Measurements from ENCODE around the gene MBD5. TPM values are rescaled to one million over a fixed set of nuclear protein-coding genes. Genes with fewer than 3 reads are reported as not detected.

MBD5 gene
- total RNA-seq, 1 donor from 2014 or later, result 15.0 TPM

DNA sequence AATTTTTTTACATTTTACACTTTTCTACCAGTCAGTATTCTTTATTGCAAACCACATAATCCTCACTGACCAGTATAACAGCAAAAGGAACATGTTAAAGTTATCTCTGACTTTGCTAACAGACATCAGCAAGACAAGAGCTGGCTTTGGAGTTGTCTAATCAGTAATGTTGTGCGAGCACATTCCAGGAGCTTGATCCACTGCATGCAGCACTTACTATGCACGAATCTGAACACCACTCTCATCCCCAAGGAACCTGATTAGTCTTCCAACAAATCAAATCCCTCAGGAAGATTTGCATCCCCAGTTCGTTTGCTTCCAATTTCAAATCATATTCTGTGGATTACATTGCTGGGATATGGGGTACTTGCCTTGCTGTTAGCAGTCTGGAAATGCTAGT is 354.3 kb downstream of the MBD5 start:
- TF ChIP-seq CTCF (conservative IDR thresholded peaks at IDR 0.05; ENCODE audit: low read depth, low read length), result no peak
- DNase-seq (ENCODE audit: low read depth), result no peak
- no peak overlapping the region for H3K4me3 ChIP-seq (ENCODE audit: low read depth, low read length)

DNA sequence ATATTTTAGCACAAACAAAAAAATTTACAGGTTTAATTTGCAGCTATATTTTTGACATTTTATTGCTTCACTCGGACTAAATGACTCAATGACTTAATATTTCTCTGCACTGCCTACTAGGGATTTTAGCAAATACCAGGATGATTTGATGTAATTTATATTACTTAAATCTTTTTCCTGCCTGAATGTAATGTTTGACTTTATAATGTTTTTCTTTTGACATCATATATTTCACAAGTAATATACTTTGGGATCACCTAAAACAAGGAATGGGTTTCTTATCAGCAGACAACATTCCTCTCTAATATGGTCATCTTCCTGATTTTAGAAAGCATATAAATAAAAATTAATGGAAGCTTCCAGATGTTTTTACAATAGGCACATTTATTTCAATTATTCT is 370.4 kb downstream of the MBD5 start:
- no peak overlapping the region for H3K4me3 ChIP-seq (ENCODE audit: low read depth, low read length)
- no peak for DNase-seq (ENCODE audit: low read depth)
- no peak for TF ChIP-seq CTCF (conservative IDR thresholded peaks at IDR 0.05; ENCODE audit: low read depth, low read length)

DNA sequence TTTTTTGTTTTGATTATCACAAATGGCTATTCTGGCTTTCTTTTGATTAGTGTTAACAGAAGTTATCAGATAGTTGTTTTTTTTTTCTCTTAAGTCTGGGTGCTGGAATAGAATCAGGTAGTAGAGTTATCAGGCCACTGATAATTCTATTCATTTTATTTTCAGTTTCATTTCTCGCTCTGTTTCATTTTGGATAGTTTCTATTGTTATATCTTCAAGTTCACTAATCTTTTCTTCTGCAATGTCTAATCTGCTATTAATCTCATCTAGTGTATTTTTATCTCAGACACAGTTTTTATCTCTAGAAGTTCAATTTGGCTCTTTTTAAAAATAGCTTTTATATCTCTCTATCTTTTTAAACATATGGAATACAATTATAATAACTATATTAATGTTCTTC is 381.9 kb downstream of the MBD5 start:
- no peak overlapping the region for H3K4me3 ChIP-seq (ENCODE audit: low read depth, low read length)
- no peak for DNase-seq (ENCODE audit: low read depth)
- TF ChIP-seq CTCF (conservative IDR thresholded peaks at IDR 0.05; ENCODE audit: low read depth, low read length), result no peak

- no peak overlapping the region for H3K4me3 ChIP-seq (ENCODE audit: low read depth, low read length)
- no peak for TF ChIP-seq CTCF (conservative IDR thresholded peaks at IDR 0.05; ENCODE audit: low read depth, low read length)
- DNase-seq (ENCODE audit: low read depth), result no peak
These were observed 390.0 kb downstream of the MBD5 start for GRCh38 chr2:148410899-148411298.

GRCh38 chr2:148416248-148416647 is 395.4 kb downstream of the MBD5 start:
- DNase-seq (ENCODE audit: low read depth), result no peak
- TF ChIP-seq CTCF (conservative IDR thresholded peaks at IDR 0.05; ENCODE audit: low read depth, low read length), result no peak
- no peak overlapping the region for H3K4me3 ChIP-seq (ENCODE audit: low read depth, low read length)

DNA sequence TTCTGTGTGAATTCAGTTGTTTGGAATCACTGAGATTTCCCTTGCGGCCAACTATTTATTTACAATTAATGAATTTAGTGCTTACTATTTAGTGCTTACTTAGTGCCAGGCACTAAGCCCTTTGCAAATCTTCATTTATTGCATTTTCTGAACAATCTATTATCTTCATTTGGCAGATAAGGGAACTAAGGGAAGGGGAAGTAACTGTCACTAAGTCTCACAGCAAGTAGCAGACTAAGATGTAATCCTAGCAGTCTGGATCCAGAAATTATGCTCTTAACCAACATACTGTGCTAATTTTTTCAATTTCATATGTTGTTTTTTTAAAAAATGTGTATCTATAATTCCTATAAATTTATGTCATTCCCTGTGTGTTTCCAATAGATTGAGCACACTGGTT is 409.2 kb downstream of the MBD5 start:
- H3K4me3 ChIP-seq (ENCODE audit: low read depth, low read length), result no peak overlapping the region
- no peak for DNase-seq (ENCODE audit: low read depth)
- no peak for TF ChIP-seq CTCF (conservative IDR thresholded peaks at IDR 0.05; ENCODE audit: low read depth, low read length)

DNA sequence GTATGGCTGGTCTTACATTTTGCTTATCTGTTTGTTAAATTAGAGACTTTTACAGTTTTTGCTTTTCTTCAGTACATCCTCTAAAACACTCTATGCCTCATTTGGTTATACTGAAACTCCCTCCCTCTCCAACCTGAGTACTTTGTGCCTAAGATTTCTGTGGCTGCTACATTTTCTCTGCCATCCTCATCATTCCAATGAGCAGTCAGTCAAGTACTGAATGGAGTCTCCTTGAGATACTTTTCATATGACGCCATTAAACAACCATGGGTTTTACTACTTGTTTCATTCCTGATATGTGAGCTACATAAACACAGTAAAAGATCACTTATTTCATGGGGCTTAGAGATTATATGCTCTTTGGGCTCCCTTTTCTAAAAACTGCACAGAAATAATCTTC is 427.0 kb downstream of the MBD5 start:
- no peak for DNase-seq (ENCODE audit: low read depth)
- H3K4me3 ChIP-seq (ENCODE audit: low read depth, low read length), result no peak overlapping the region
- no peak for TF ChIP-seq CTCF (conservative IDR thresholded peaks at IDR 0.05; ENCODE audit: low read depth, low read length)
